ENCODE measurements around the gene SLC35B2.

Gene SLC35B2

GRCh38 chr6:44249082-44249748 is 8.1 kb downstream of the SLC35B2 start:
- 90% methylated on average over 6 of the region's 9 CpGs for WGBS (ENCODE audit: insufficient coverage)
- peaks cover 13 to 41% (median 31%) of the 10 kb centered on the region in 4 experiments for H3K4me1 ChIP-seq (ENCODE audit: control extremely low read depth in 1 of 4, control insufficient read depth in 4 of 4, insufficient read depth in 4 of 4, low read length in 3 of 4)
- peaks cover 28 to 61% (median 48%) of the 10 kb centered on the region in 4 experiments for H3K36me3 ChIP-seq (ENCODE audit: control insufficient read depth in 4 of 4, insufficient read depth in 4 of 4, low read length in 3 of 4)
- CTCF ChIA-PET: interaction anchor here (0.7 to 3.7 kb wide), 5 partner anchors 8 to 61 kb away, joined by 3 to 15 read pairs (median 4); partner anchors contain the start of gene SLC35B2
- peak overlapping the region in 6 of 7 experiments; percentile 32 to 98 (median 96) for H3K4me3 ChIP-seq (ENCODE audit: control insufficient read depth in 1 of 7, extremely low read depth in 1 of 7, insufficient read depth in 4 of 7, low read depth in 2 of 7, low read length in 6 of 7)
- peak overlapping the region in 1 of 2 experiments; percentile 96 for H3K27ac ChIP-seq (ENCODE audit: insufficient read depth in 1 of 2, low read depth in 1 of 2, low read length in 2 of 2, poor library complexity in 1 of 2, severe bottlenecking in 2 of 2)
- POLR2A ChIA-PET: no interaction called here
- no peaks in the 10 kb centered on the region for H3K27me3 ChIP-seq (replicated peaks in 2 of 5; ENCODE audit: control insufficient read depth in 4 of 5, insufficient read depth in 5 of 5, low read length in 4 of 5)
- no peaks in the 10 kb centered on the region for H3K9me3 ChIP-seq (ENCODE audit: control extremely low read depth in 1 of 5, control insufficient read depth in 4 of 5, insufficient read depth in 2 of 5, low read depth in 1 of 5, low read length in 4 of 5)
- no peak for DNase-seq

- Histone ChIP-seq H3K4me3 (ENCODE audit: control insufficient read depth in 1 of 7, extremely low read depth in 1 of 7, insufficient read depth in 4 of 7, low read depth in 2 of 7, low read length in 6 of 7) (peak overlapping the region in 6 of 7 experiments; percentile 96 to 100 (median 98)), H3K27me3 (replicated peaks in 2 of 5; ENCODE audit: control insufficient read depth in 4 of 5, insufficient read depth in 5 of 5, low read length in 4 of 5) (no peaks in the 10 kb centered on the region), H3K36me3 (ENCODE audit: control insufficient read depth in 4 of 4, insufficient read depth in 4 of 4, low read length in 3 of 4) (peaks cover 23 to 55% (median 43%) of the 10 kb centered on the region in 4 experiments), H3K9me3 (ENCODE audit: control extremely low read depth in 1 of 5, control insufficient read depth in 4 of 5, insufficient read depth in 2 of 5, low read depth in 1 of 5, low read length in 4 of 5) (no peaks in the 10 kb centered on the region), H3K27ac (ENCODE audit: insufficient read depth in 1 of 2, low read depth in 1 of 2, low read length in 2 of 2, poor library complexity in 1 of 2, severe bottlenecking in 2 of 2) (peak overlapping the region; percentile 88 to 96), H3K4me1 (ENCODE audit: control extremely low read depth in 1 of 4, control insufficient read depth in 4 of 4, insufficient read depth in 4 of 4, low read length in 3 of 4) (peaks cover 13 to 39% (median 31%) of the 10 kb centered on the region in 4 experiments)
- no CpG with 5 or more reads among the region's 1 CpG for WGBS (ENCODE audit: insufficient coverage)
- CTCF ChIA-PET: interaction anchor here (0.7 to 3.7 kb wide), 3 partner anchors 9 to 24 kb away, joined by 3 to 15 read pairs (median 4); partner anchors contain the start of gene SLC35B2
- no peak for DNase-seq
- POLR2A ChIA-PET: no interaction called here
These were observed 8.7 kb downstream of the SLC35B2 start for GRCh38 chr6:44248579-44248978.

GRCh38 chr6:44247338-44248302 is 9.7 kb downstream of the SLC35B2 start:
- DNase-seq: peak; percentile 86 to 94 (median 91)
- ChIA-PET CTCF (interaction anchor here (0.6 to 6.3 kb wide), 10 partner anchors 10 to 75 kb away, joined by 3 to 32 read pairs (median 4); partner anchors contain the start of gene SLC35B2), POLR2A (interaction anchor here (0.5 to 3.4 kb wide), 12 partner anchors 8 to 90 kb away, joined by 3 to 42 read pairs (median 5); partner anchors contain the start of genes NFKBIE, SLC29A1 and SLC35B2)
- Histone ChIP-seq H3K27me3 (replicated peaks in 2 of 5; ENCODE audit: control insufficient read depth in 4 of 5, insufficient read depth in 5 of 5, low read length in 4 of 5) (no peaks in the 10 kb centered on the region), H3K4me1 (ENCODE audit: control extremely low read depth in 1 of 4, control insufficient read depth in 4 of 4, insufficient read depth in 4 of 4, low read length in 3 of 4) (peaks cover 13 to 39% (median 31%) of the 10 kb centered on the region in 4 experiments), H3K27ac (ENCODE audit: insufficient read depth in 1 of 2, low read depth in 1 of 2, low read length in 2 of 2, poor library complexity in 1 of 2, severe bottlenecking in 2 of 2) (peak overlapping the region; percentile 88 to 96), H3K4me3 (ENCODE audit: control insufficient read depth in 1 of 7, extremely low read depth in 1 of 7, insufficient read depth in 4 of 7, low read depth in 2 of 7, low read length in 6 of 7) (peak overlapping the region; percentile 67 to 100 (median 97)), H3K9me3 (ENCODE audit: control extremely low read depth in 1 of 5, control insufficient read depth in 4 of 5, insufficient read depth in 2 of 5, low read depth in 1 of 5, low read length in 4 of 5) (no peaks in the 10 kb centered on the region), H3K36me3 (ENCODE audit: control insufficient read depth in 4 of 4, insufficient read depth in 4 of 4, low read length in 3 of 4) (peaks cover 19 to 45% (median 35%) of the 10 kb centered on the region in 4 experiments)
- WGBS (ENCODE audit: insufficient coverage): 0% methylated on average over 28 of the region's 52 CpGs

- Histone ChIP-seq H3K27me3 (replicated peaks in 2 of 5; ENCODE audit: control insufficient read depth in 4 of 5, insufficient read depth in 5 of 5, low read length in 4 of 5) (no peaks in the 10 kb centered on the region), H3K4me1 (ENCODE audit: control extremely low read depth in 1 of 4, control insufficient read depth in 4 of 4, insufficient read depth in 4 of 4, low read length in 3 of 4) (peaks cover 13 to 39% (median 31%) of the 10 kb centered on the region in 4 experiments), H3K36me3 (ENCODE audit: control insufficient read depth in 4 of 4, insufficient read depth in 4 of 4, low read length in 3 of 4) (peaks cover 19 to 40% (median 30%) of the 10 kb centered on the region in 4 experiments), H3K4me3 (ENCODE audit: control insufficient read depth in 1 of 7, extremely low read depth in 1 of 7, insufficient read depth in 4 of 7, low read depth in 2 of 7, low read length in 6 of 7) (peak within 1 kb of the TSS; percentile 67 to 100 (median 97)), H3K27ac (ENCODE audit: insufficient read depth in 1 of 2, low read depth in 1 of 2, low read length in 2 of 2, poor library complexity in 1 of 2, severe bottlenecking in 2 of 2) (peak within 1 kb of the TSS; percentile 88 to 96), H3K9me3 (ENCODE audit: control extremely low read depth in 1 of 5, control insufficient read depth in 4 of 5, insufficient read depth in 2 of 5, low read depth in 1 of 5, low read length in 4 of 5) (no peaks in the 10 kb centered on the region)
- CTCF ChIA-PET: interaction anchor here (0.6 to 6.3 kb wide), 8 partner anchors 11 to 74 kb away, joined by 3 to 32 read pairs (median 6); partner anchors contain the start of gene SLC35B2
- peak; percentile 98 to 99 (median 99) for DNase-seq
- POLR2A ChIA-PET: interaction anchor here (0.5 to 3.4 kb wide), 12 partner anchors 9 to 611 kb away, joined by 3 to 42 read pairs (median 5); partner anchors contain the start of genes MAD2L1BP, NFKBIE, SLC29A1 and SLC35B2
- 0% methylated on average over 27 of the region's 34 CpGs for WGBS (ENCODE audit: insufficient coverage)
These were observed 10.5 kb downstream of the SLC35B2 start, which contains the start of gene HSP90AB1 for GRCh38 chr6:44246663-44247337. Gene HSP90AB1, plus strand, starts transcription at chr6:44247101. Its CDS starts 1,529 bp downstream, at chr6:44248630.

GRCh38 chr6:44245912-44246662 is 11.2 kb downstream of the SLC35B2 start:
- no peaks in the 10 kb centered on the region for H3K27me3 ChIP-seq (replicated peaks in 2 of 5; ENCODE audit: control insufficient read depth in 4 of 5, insufficient read depth in 5 of 5, low read length in 4 of 5)
- peaks cover 19 to 33% (median 23%) of the 10 kb centered on the region in 4 experiments for H3K36me3 ChIP-seq (ENCODE audit: control insufficient read depth in 4 of 4, insufficient read depth in 4 of 4, low read length in 3 of 4)
- under 1% methylated on average over 59 of the region's 62 CpGs for WGBS (ENCODE audit: insufficient coverage)
- no peaks in the 10 kb centered on the region for H3K9me3 ChIP-seq (ENCODE audit: control extremely low read depth in 1 of 5, control insufficient read depth in 4 of 5, insufficient read depth in 2 of 5, low read depth in 1 of 5, low read length in 4 of 5)
- H3K27ac ChIP-seq (ENCODE audit: insufficient read depth in 1 of 2, low read depth in 1 of 2, low read length in 2 of 2, poor library complexity in 1 of 2, severe bottlenecking in 2 of 2): peak overlapping the region; percentile 88 to 96
- DNase-seq: peak; percentile 80 to 88 (median 85)
- peak overlapping the region; percentile 67 to 100 (median 97) for H3K4me3 ChIP-seq (ENCODE audit: control insufficient read depth in 1 of 7, extremely low read depth in 1 of 7, insufficient read depth in 4 of 7, low read depth in 2 of 7, low read length in 6 of 7)
- POLR2A ChIA-PET: interaction anchor here (0.6 to 3.4 kb wide), 14 partner anchors 8 to 1133 kb away, joined by 3 to 42 read pairs (median 4); partner anchors contain the start of genes MAD2L1BP, NFKBIE, SLC29A1 and SLC35B2
- peaks cover 13 to 39% (median 31%) of the 10 kb centered on the region in 4 experiments for H3K4me1 ChIP-seq (ENCODE audit: control extremely low read depth in 1 of 4, control insufficient read depth in 4 of 4, insufficient read depth in 4 of 4, low read length in 3 of 4)
- CTCF ChIA-PET: interaction anchor here (0.6 to 6.3 kb wide), 15 partner anchors 8 to 93 kb away, joined by 3 to 32 read pairs (median 4); partner anchors contain the start of gene SLC35B2

Data from common myeloid progenitor, CD34-positive (primary cell).